ENCODE results near the gene PTPRD.

- TF ChIP-seq REST (IDR thresholded peaks at IDR 0.05; ENCODE audit: unreplicated experiment) (no peak), EZH2phosphoT487 (IDR thresholded peaks at IDR 0.05; ENCODE audit: unreplicated experiment) (no peak), CTCF (conservative IDR thresholded peaks at IDR 0.05; ENCODE audit: low read depth in 2 of 2) (no peak)
Measured at GRCh38 chr9:9730174-9730573, 882.6 kb downstream of the PTPRD start.
